A673 (cell line): ENCODE data around the gene SHROOM3.

Experiments
- CTCF ChIP-seq: fragments of 300-800, 200-600 bp; sonication (generic); conservative IDR thresholded peaks from 2 replicates; pipeline ENCODE4 v1.5.1; 2017; ENCODE audit warnings: low read depth, mild to moderate bottlenecking, antibody characterized with exemption, low read length, moderate library complexity, mixed read lengths
- EZH2 ChIP-seq: fragments of 200-600 bp; sonication (generic); IDR thresholded peaks from 2 replicates; pipeline ENCODE4 v1.6.1; 2017; ENCODE audit warnings: borderline replicate concordance, low read depth, mild to moderate bottlenecking, mixed read lengths, antibody characterized with exemption, low read length; ENCODE audit not compliant: poor library complexity, severe bottlenecking

DNA sequence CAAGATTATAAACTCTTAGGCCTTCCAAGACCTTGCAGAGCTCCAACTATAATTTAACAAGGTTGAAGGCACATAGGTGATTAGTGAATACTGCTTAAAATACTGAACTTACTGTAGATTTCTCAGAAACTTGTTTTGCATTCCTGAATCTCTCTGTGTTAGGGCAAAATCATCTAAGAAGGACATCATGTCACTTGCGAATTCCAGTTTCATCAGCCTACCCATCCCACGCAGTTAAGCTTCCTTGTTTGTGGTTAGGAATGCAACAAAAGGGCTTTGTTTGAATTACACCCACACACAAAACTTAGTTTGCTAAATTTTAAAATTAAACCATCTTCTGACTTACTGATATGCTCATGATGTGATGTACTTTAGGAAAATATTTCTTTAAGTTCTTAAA is 288.9 kb downstream of the SHROOM3 start:
- TF ChIP-seq CTCF (no peak), EZH2 (no peak)
